ENCODE measurements around the gene MS4A1.
A peak's percentile ranks its signal among the peaks of the same experiment; 100 is the strongest.
"Not testable (repeated sequence)": the region's sequence is repeated elsewhere in the genome, so short reads cannot be mapped to it uniquely, and the experiment has no call there.

Gene MS4A1

GRCh38 chr11:60455531-60456042 lies at the start of gene MS4A1:
TSS of gene MS4A1 (plus strand) at chr11:60455847. CDS start at chr11:60462375, 6,528 bp downstream.
- DNase-seq = no peak

- DNase-seq = no peak
Measured at GRCh38 chr11:60420015-60420414, 35.6 kb upstream of the MS4A1 start.

GRCh38 chr11:60422609-60423008 lies 33.0 kb upstream of the MS4A1 start:
- DNase-seq = no peak

GRCh38 chr11:60428517-60428916 lies 27.1 kb upstream of the MS4A1 start:
- peak; percentile 43 for DNase-seq

- no peak for DNase-seq
Measured at GRCh38 chr11:60429272-60429671, 26.4 kb upstream of the MS4A1 start, which contains the start of gene MS4A5. TSS of gene MS4A5 (plus strand) at chr11:60429572. CDS start at chr11:60429675, 103 bp downstream.

- no peak for DNase-seq
Measured at GRCh38 chr11:60431251-60431650, 24.4 kb upstream of the MS4A1 start.

- DNase-seq = no peak
Measured at GRCh38 chr11:60433401-60433800, 22.2 kb upstream of the MS4A1 start.

- no peak for DNase-seq
Measured at GRCh38 chr11:60447070-60447469, 8.6 kb upstream of the MS4A1 start.

- no peak for DNase-seq
Measured at GRCh38 chr11:60447846-60448245, 7.8 kb upstream of the MS4A1 start.

GRCh38 chr11:60451185-60451584 lies 4.5 kb upstream of the MS4A1 start:
- not testable (repeated sequence) for DNase-seq

- no peak for DNase-seq
Measured at GRCh38 chr11:60454212-60454611, 1.4 kb upstream of the MS4A1 start.

GRCh38 chr11:60457576-60457975 lies 1.9 kb downstream of the MS4A1 start:
- DNase-seq = no peak

- no peak for DNase-seq
Measured at GRCh38 chr11:60459345-60459744, 3.7 kb downstream of the MS4A1 start.

GRCh38 chr11:60468829-60469228 lies 13.2 kb downstream of the MS4A1 start:
- DNase-seq = no peak

GRCh38 chr11:60469723-60470122 lies 14.1 kb downstream of the MS4A1 start:
- peak; percentile 13 for DNase-seq

- no peak for DNase-seq
Measured at GRCh38 chr11:60477035-60477445, 21.4 kb downstream of the MS4A1 start.

GRCh38 chr11:60482361-60482760 lies 26.7 kb downstream of the MS4A1 start:
- peak; percentile 78 for DNase-seq

GRCh38 chr11:60485987-60486386 lies 30.3 kb downstream of the MS4A1 start:
- peak; percentile 82 for DNase-seq

- DNase-seq = no peak
Measured at GRCh38 chr11:60492488-60493009, 36.9 kb downstream of the MS4A1 start, which contains the start of gene MS4A12. TSS of gene MS4A12 (plus strand) at chr11:60492778. CDS start at chr11:60497319, 4,541 bp downstream.

GRCh38 chr11:60493454-60493853 lies 37.8 kb downstream of the MS4A1 start:
- no peak for DNase-seq

- no peak for DNase-seq
Measured at GRCh38 chr11:60498399-60498798, 42.8 kb downstream of the MS4A1 start.

GRCh38 chr11:60498853-60499252 lies 43.2 kb downstream of the MS4A1 start:
- no peak for DNase-seq

GRCh38 chr11:60500276-60500910 lies 44.7 kb downstream of the MS4A1 start:
- no peak for DNase-seq

GRCh38 chr11:60502221-60502775 lies 46.7 kb downstream of the MS4A1 start:
- DNase-seq = no peak

Data from OCI-M1 (cell line).